ENCODE results near the gene SFT2D1.

SFT2D1 gene

DNA sequence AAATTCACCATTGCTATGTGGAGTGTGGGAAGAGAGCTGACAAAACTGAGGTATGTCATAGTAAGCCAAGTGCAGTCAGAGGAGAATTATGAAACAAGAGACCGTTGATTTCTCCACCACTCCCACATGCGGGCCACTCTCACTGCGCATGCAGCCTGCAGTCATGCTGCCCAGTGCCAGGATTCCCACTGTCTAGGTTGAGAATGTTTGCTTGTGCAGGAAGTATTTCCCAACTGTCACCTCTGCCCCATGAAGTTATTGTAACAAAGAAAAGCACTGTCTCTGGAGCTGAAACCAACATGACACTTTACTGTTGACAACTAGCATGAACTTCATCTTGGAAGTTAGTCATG, 18.7 kb upstream of the SFT2D1 start:
- H3K36me3 ChIP-seq = peaks cover 30% of the 10 kb centered on the region
- no peak for TF ChIP-seq CTCF (IDR thresholded peaks at IDR 0.05)
- peak overlapping the region; percentile 72 for H3K27ac ChIP-seq
- no peaks in the 10 kb centered on the region for H3K27me3 ChIP-seq
- H3K9me3 ChIP-seq = no peaks in the 10 kb centered on the region
- peaks cover 18 to 20% of the 10 kb centered on the region in 2 experiments for H3K4me1 ChIP-seq (ENCODE audit: control insufficient read depth in 1 of 2, insufficient read depth in 1 of 2, low read depth in 1 of 2, low read length in 1 of 2)
- no peak overlapping the region for H3K4me3 ChIP-seq (ENCODE audit: low read depth in 1 of 2, low read length in 1 of 2)

- peaks cover 25% of the 10 kb centered on the region for H3K36me3 ChIP-seq
- H3K4me3 ChIP-seq (ENCODE audit: low read depth in 1 of 2, low read length in 1 of 2) = no peak overlapping the region
- TF ChIP-seq CTCF (IDR thresholded peaks at IDR 0.05) = no peak
- H3K4me1 ChIP-seq (ENCODE audit: control insufficient read depth in 1 of 2, insufficient read depth in 1 of 2, low read depth in 1 of 2, low read length in 1 of 2) = peaks cover 18 to 20% of the 10 kb centered on the region in 2 experiments
- H3K27ac ChIP-seq = peak overlapping the region; percentile 72
- no peaks in the 10 kb centered on the region for H3K9me3 ChIP-seq
- no peaks in the 10 kb centered on the region for H3K27me3 ChIP-seq
Observed at GRCh38 chr6:166360243-166361076, 18.1 kb upstream of the SFT2D1 start.

GRCh38 chr6:166355552-166355951, 13.2 kb upstream of the SFT2D1 start:
- H3K36me3 ChIP-seq = no peaks in the 10 kb centered on the region
- H3K4me3 ChIP-seq (ENCODE audit: low read depth in 1 of 2, low read length in 1 of 2) = no peak overlapping the region
- H3K4me1 ChIP-seq (ENCODE audit: control insufficient read depth in 1 of 2, insufficient read depth in 1 of 2, low read depth in 1 of 2, low read length in 1 of 2) = peaks cover 7 to 12% of the 10 kb centered on the region in 2 experiments
- H3K27ac ChIP-seq = no peak overlapping the region
- no peaks in the 10 kb centered on the region for H3K27me3 ChIP-seq
- H3K9me3 ChIP-seq = no peaks in the 10 kb centered on the region
- TF ChIP-seq CTCF (IDR thresholded peaks at IDR 0.05) = no peak

GRCh38 chr6:166354965-166355364, 12.6 kb upstream of the SFT2D1 start:
- Histone ChIP-seq H3K27me3 (no peaks in the 10 kb centered on the region), H3K9me3 (no peaks in the 10 kb centered on the region), H3K4me1 (ENCODE audit: control insufficient read depth in 1 of 2, insufficient read depth in 1 of 2, low read depth in 1 of 2, low read length in 1 of 2) (peaks cover 2 to 6% of the 10 kb centered on the region in 2 experiments), H3K27ac (no peak overlapping the region), H3K36me3 (no peaks in the 10 kb centered on the region), H3K4me3 (ENCODE audit: low read depth in 1 of 2, low read length in 1 of 2) (no peak overlapping the region)
- TF ChIP-seq CTCF (IDR thresholded peaks at IDR 0.05) = no peak

DNA sequence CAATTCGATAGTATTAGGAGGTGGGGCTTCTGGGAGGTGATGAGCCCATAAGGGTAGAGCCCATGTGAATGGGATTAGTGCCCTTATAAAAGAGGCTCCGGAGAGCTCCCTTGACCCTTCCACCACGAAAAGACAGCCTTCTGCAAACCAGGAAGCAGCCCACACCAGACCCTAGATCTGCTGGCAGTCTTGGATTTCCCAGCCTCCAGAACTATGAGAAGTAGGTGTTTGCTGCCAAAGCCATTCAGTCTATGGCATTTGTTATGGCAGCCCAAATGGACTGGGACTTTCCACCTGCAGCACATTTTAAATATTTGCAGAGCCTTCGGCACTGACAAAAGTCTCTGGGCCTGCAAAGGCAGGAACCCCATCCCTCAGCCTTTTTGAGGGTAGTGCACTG, 11.8 kb upstream of the SFT2D1 start:
- no peak overlapping the region for H3K27ac ChIP-seq
- peaks cover 0 to 5% of the 10 kb centered on the region in 2 experiments for H3K4me1 ChIP-seq (ENCODE audit: control insufficient read depth in 1 of 2, insufficient read depth in 1 of 2, low read depth in 1 of 2, low read length in 1 of 2)
- no peaks in the 10 kb centered on the region for H3K36me3 ChIP-seq
- no peaks in the 10 kb centered on the region for H3K27me3 ChIP-seq
- no peaks in the 10 kb centered on the region for H3K9me3 ChIP-seq
- H3K4me3 ChIP-seq (ENCODE audit: low read depth in 1 of 2, low read length in 1 of 2) = no peak overlapping the region
- no peak for TF ChIP-seq CTCF (IDR thresholded peaks at IDR 0.05)
